GM12878 (cell line): Measurements from ENCODE around the gene COL4A3. TPM values are rescaled to one million over a fixed set of nuclear protein-coding genes. Genes with fewer than 3 reads are reported as not detected.

ENCODE experiments used
- ATAC-seq: fragments of 200-7000 bp; cut with Tn5 transposase; 3 replicates; pipeline ENCODE4 v1.9.1; 2020; ENCODE audit warnings: mild to moderate bottlenecking, moderate library complexity
- BruUV-seq: library from RNA; stranded (reverse); fragments of 400-500 nt; replicated peaks from 2 replicates; lab custom pipeline; 2021; lab: Mats Ljungman, UMichigan
- CTCF ChIA-PET: fragments of 300-600 bp; sonication (Branson Sonifier 250); formaldehyde crosslinking; extraction: SDS; loops from one replicate; lab custom pipeline; 2021; ENCODE audit warnings: inconsistent platforms; lab: Yijun Ruan, JAX
- POLR2A ChIA-PET: fragments of 350-600 bp; formaldehyde crosslinking; extraction: SDS; loops from one replicate; lab custom pipeline; 2021; ENCODE audit warnings: inconsistent platforms; lab: Charles Lee
- RAD21 ChIA-PET: fragments of 300-600 bp; sonication (Branson Sonifier 250); formaldehyde crosslinking; loops from one replicate; lab custom pipeline; 2023; ENCODE audit warnings: antibody characterized with exemption; ENCODE audit not compliant: unreplicated experiment; lab: Charles Lee
- SMC1A ChIA-PET: fragments of 300-600 bp; sonication (Branson Sonifier 250); formaldehyde crosslinking; loops from one replicate; lab custom pipeline; 2023; ENCODE audit not compliant: unreplicated experiment, uncharacterized antibody; lab: Charles Lee
- DNase-seq: peaks from one replicate; pipeline ENCODE4 v3.0.0-alpha.2; 2011; ENCODE audit warnings: low read depth, low spot score
- FAIRE-seq: peaks from 3 replicates; lab custom pipeline; 2011; peaks lifted over from hg19 to GRCh38; lab: Jason Lieb, UNC
- H2AFZ ChIP-seq: 2 replicates; pipeline ENCODE4 v1.6.0; 2011; ENCODE audit warnings: low read depth, low read length, control low read depth; ENCODE audit not compliant: control insufficient read depth
- H3K27ac ChIP-seq: 2 replicates; pipeline ENCODE4 v1.5.1; 2011; ENCODE audit warnings: control low read depth; ENCODE audit not compliant: control insufficient read depth, insufficient read depth
- H3K27me3 ChIP-seq, 2 experiments: replicated peaks in 1 of 2; 2 replicates each; pipeline versions ENCODE4 v1.6.0 to v1.6.1; 2011; ENCODE audit warnings: low read length in 1 of 2; ENCODE audit not compliant: control insufficient read depth in 2 of 2, insufficient read depth in 2 of 2
- H3K36me3 ChIP-seq, 2 experiments: 2 replicates each; pipeline ENCODE4 v1.5.1; 2011; ENCODE audit warnings: low read length in 1 of 2; ENCODE audit not compliant: control insufficient read depth in 2 of 2, insufficient read depth in 2 of 2
- H3K4me1 ChIP-seq: 2 replicates; pipeline ENCODE4 v1.6.1; 2011; ENCODE audit warnings: mild to moderate bottlenecking, low read length, moderate library complexity, mixed read lengths; ENCODE audit not compliant: control insufficient read depth, insufficient read depth
- H3K4me2 ChIP-seq: 2 replicates; pipeline ENCODE4 v1.6.0; 2011; ENCODE audit warnings: control low read depth; ENCODE audit not compliant: control insufficient read depth, insufficient read depth
- H3K4me3 ChIP-seq: fragments of 200-600 bp; sonication (generic); 2 replicates; pipeline ENCODE4 v1.5.1; 2016
- H3K79me2 ChIP-seq: 2 replicates; pipeline ENCODE4 v1.6.0; 2011; ENCODE audit warnings: low read length; ENCODE audit not compliant: control insufficient read depth, insufficient read depth
- H3K9ac ChIP-seq: 2 replicates; pipeline ENCODE4 v1.8.0; 2011; ENCODE audit warnings: low read length, control low read depth, mixed read lengths; ENCODE audit not compliant: control insufficient read depth, insufficient read depth
- H3K9me3 ChIP-seq: replicated peaks from 3 replicates; pipeline ENCODE4 v1.5.1; 2011; ENCODE audit warnings: mild to moderate bottlenecking, low read length; ENCODE audit not compliant: control insufficient read depth, insufficient read depth
- H4K20me1 ChIP-seq: 2 replicates; pipeline ENCODE4 v1.6.0; 2011; ENCODE audit not compliant: control insufficient read depth, insufficient read depth
- CREB1 ChIP-seq: IDR thresholded peaks from 2 replicates; pipeline ENCODE4 v1.6.1; 2012; ENCODE audit warnings: low read depth, mild to moderate bottlenecking, inconsistent platforms
- HCFC1 ChIP-seq: fragments of 150-350 bp; IDR thresholded peaks from 2 replicates; pipeline ENCODE4 v1.6.1; 2014; ENCODE audit warnings: low read length
- IKZF2 ChIP-seq, 2 experiments: fragments of 450-650 bp; IDR thresholded peaks; 2 replicates each; pipeline ENCODE4 v1.6.1; 2017; ENCODE audit warnings: mild to moderate bottlenecking in 2 of 2, moderate library complexity in 2 of 2
- JUND ChIP-seq: IDR thresholded peaks from 2 replicates; pipeline ENCODE4 v1.6.1; 2012; ENCODE audit warnings: low read depth, mild to moderate bottlenecking, low read length, improper control_type of control experiment, moderate library complexity
- KAT2A ChIP-seq: conservative IDR thresholded peaks from 2 replicates; pipeline ENCODE4 v1.6.1; 2011; ENCODE audit warnings: low read depth, low read length; ENCODE audit not compliant: control insufficient read depth
- MAX ChIP-seq: IDR thresholded peaks from 2 replicates; pipeline ENCODE4 v1.6.1; 2012; ENCODE audit warnings: low read depth, low read length, improper control_type of control experiment
- MYC ChIP-seq: IDR thresholded peaks from 2 replicates; pipeline ENCODE4 v1.6.1; 2011; ENCODE audit warnings: mild to moderate bottlenecking, low read length, moderate library complexity, inconsistent platforms; ENCODE audit not compliant: insufficient read depth, insufficient replicate concordance, insufficient read length, severe bottlenecking
- NBN ChIP-seq: fragments of 450-650 bp; IDR thresholded peaks from 2 replicates; pipeline ENCODE4 v1.6.1; 2016
- NKRF ChIP-seq: fragments of 450-650 bp; conservative IDR thresholded peaks from 2 replicates; pipeline ENCODE4 v1.6.1; 2017; ENCODE audit warnings: mild to moderate bottlenecking, moderate library complexity
- POLR2AphosphoS2 ChIP-seq: IDR thresholded peaks from 2 replicates; pipeline ENCODE4 v1.6.1; 2011; ENCODE audit warnings: low read depth, mild to moderate bottlenecking, low read length, improper control_type of control experiment, moderate library complexity
- RB1 ChIP-seq: fragments of 450-650 bp; formaldehyde crosslinking; IDR thresholded peaks from 2 replicates; pipeline ENCODE4 v1.6.1; 2017; ENCODE audit warnings: mild to moderate bottlenecking, borderline replicate concordance
- SIN3A ChIP-seq: IDR thresholded peaks from 2 replicates; pipeline ENCODE4 v1.6.1; 2012; ENCODE audit warnings: low read depth, low read length, improper control_type of control experiment
- TCF3 ChIP-seq: IDR thresholded peaks from 2 replicates; pipeline ENCODE4 v1.6.1; 2012; ENCODE audit warnings: low read depth, mild to moderate bottlenecking, low read length, borderline replicate concordance; ENCODE audit not compliant: insufficient read depth
- USF2 ChIP-seq: IDR thresholded peaks from 2 replicates; pipeline ENCODE4 v1.6.1; 2011; ENCODE audit warnings: low read depth, low read length, improper control_type of control experiment, borderline replicate concordance
- ZNF207 ChIP-seq: fragments of 450-650 bp; IDR thresholded peaks from 2 replicates; pipeline ENCODE4 v1.6.1; 2014; ENCODE audit warnings: antibody characterized with exemption, mild to moderate bottlenecking, borderline replicate concordance
- ZSCAN29 ChIP-seq: fragments of 450-650 bp; IDR thresholded peaks from 2 replicates; pipeline ENCODE4 v1.6.1; 2017; ENCODE audit warnings: mild to moderate bottlenecking, moderate library complexity
- WGBS: methylation state at CpG from one replicate; pipeline ENCODE4 v1.1.6; 2016; ENCODE audit warnings: low lambda C conversion rate; ENCODE audit not compliant: insufficient replicate concordance, insufficient coverage; ENCODE audit errors: missing lambda C conversion rate; 5-methylcytosine and 5-hydroxymethylcytosine counted together
- in situ Hi-C: fragments of 300-500 bp; cut with MboI; formaldehyde crosslinking; loops from 9 replicates; pipeline ENCODE4 v1.14.3; 2018; ENCODE audit warnings: mixed read lengths
- intact Hi-C: fragments of 100-400 bp; cut with micrococcal nuclease; formaldehyde crosslinking; loops from one replicate; pipeline ENCODE4 v1.14.2; 2022; ENCODE audit not compliant: unreplicated experiment
- polyA plus RNA-seq, 11 experiments: library from polyadenylated mRNA; depleted of rRNA in 4 of 11; unstranded in 6 of 11; stranded (reverse) in 5 of 11; fragments of >200 nt; fragmentation: Nextera tagmentation in 4 of 11; fragmentation: Illumina TruSeq in 1 of 11; extraction: Ambion mirVana in 4 of 11; extraction: Trizol in 1 of 11; gene quantifications; 1 replicate in 1 of 11; 2 replicates in 10 of 11; pipeline versions ENCODE4 v1.2.1 to v1.2.3, GENCODE V29; 2011 to 2016; ENCODE audit warnings: inconsistent platforms in 2 of 11, missing spikeins in 2 of 11, low read depth in 1 of 11
- total RNA-seq, 4 experiments: library from RNA; depleted of rRNA in 3 of 4; stranded (reverse); fragments of >200 nt in 3 of 4; fragmentation: Illumina TruSeq in 1 of 4; extraction: Trizol in 1 of 4; gene quantifications; 2 replicates each; pipeline versions ENCODE4 v1.2.1 to v1.2.3, GENCODE V29; 2013 to 2021
- TF ChIP-seq, protein P1 (sequence below): fragments of 450-650 bp; IDR thresholded peaks from 2 replicates; pipeline ENCODE4 v1.6.1; 2018; ENCODE audit warnings: borderline replicate concordance, mild to moderate bottlenecking; ENCODE audit not compliant: partially characterized antibody
- TF ChIP-seq, protein P2 (sequence below): fragments of 450-650 bp; IDR thresholded peaks from 2 replicates; pipeline ENCODE4 v1.6.1; 2016; ENCODE audit warnings: mild to moderate bottlenecking

The COL4A3 gene
- total and polyA plus RNA-seq, 10 of the 15 experiments (the other 5 are each of a cell fraction or from before 2014, with no cell fraction given), result 0.34 to 10.5 (median 3.8) TPM

- no peaks in the 10 kb centered on the region for H3K79me2 ChIP-seq
- DNase-seq, result no peak
- H3K4me3 ChIP-seq, result no peak overlapping the region
- RAD21 ChIA-PET, result no interaction called here
- H3K36me3 ChIP-seq, result peaks cover 0 to 24% of the 10 kb centered on the region in 2 experiments; a peak in 3 of 4 replicates
- no peaks in the 10 kb centered on the region for H3K4me1 ChIP-seq
- no peak for ATAC-seq
- intact Hi-C loops (no loop called here), in situ Hi-C loops (no loop called here)
- CTCF ChIA-PET, result interaction anchor here (0.6 kb wide), 1 partner anchor 148 kb away, joined by 4 read pairs; no protein-coding TSS in a partner anchor
- H3K9ac ChIP-seq, result no peak overlapping the region
- POLR2A ChIA-PET, result interaction anchor here (1.1 kb wide), 1 partner anchor 13 kb away, joined by 3 read pairs; no protein-coding TSS in a partner anchor
- no peak for TF ChIP-seq NBN
- TF ChIP-seq IKZF2 (IDR thresholded peaks at IDR 0.05), result no peak
- TF ChIP-seq TCF3, result no peak
- TF ChIP-seq SIN3A, result no peak
- TF ChIP-seq RB1, result no peak
- no peak for TF ChIP-seq POLR2AphosphoS2
- no peak for TF ChIP-seq CREB1
- TF ChIP-seq KAT2A, result no peak
- TF ChIP-seq JUND, result no peak
- no peak for TF ChIP-seq MAX
- no peak for TF ChIP-seq USF2
- TF ChIP-seq NKRF, result no peak
- TF ChIP-seq ZSCAN29, result no peak
- no peak for TF ChIP-seq MYC
- no peak for TF ChIP-seq ZNF207
- TF ChIP-seq HCFC1, result no peak
- TF ChIP-seq, protein P1, sequence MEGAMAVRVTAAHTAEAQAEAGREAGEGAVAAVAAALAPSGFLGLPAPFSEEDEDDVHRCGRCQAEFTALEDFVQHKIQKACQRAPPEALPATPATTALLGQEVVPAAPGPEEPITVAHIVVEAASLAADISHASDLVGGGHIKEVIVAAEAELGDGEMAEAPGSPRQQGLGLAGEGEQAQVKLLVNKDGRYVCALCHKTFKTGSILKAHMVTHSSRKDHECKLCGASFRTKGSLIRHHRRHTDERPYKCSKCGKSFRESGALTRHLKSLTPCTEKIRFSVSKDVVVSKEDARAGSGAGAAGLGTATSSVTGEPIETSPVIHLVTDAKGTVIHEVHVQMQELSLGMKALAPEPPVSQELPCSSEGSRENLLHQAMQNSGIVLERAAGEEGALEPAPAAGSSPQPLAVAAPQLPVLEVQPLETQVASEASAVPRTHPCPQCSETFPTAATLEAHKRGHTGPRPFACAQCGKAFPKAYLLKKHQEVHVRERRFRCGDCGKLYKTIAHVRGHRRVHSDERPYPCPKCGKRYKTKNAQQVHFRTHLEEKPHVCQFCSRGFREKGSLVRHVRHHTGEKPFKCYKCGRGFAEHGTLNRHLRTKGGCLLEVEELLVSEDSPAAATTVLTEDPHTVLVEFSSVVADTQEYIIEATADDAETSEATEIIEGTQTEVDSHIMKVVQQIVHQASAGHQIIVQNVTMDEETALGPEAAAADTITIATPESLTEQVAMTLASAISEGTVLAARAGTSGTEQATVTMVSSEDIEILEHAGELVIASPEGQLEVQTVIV, result no peak
- TF ChIP-seq, protein P2, sequence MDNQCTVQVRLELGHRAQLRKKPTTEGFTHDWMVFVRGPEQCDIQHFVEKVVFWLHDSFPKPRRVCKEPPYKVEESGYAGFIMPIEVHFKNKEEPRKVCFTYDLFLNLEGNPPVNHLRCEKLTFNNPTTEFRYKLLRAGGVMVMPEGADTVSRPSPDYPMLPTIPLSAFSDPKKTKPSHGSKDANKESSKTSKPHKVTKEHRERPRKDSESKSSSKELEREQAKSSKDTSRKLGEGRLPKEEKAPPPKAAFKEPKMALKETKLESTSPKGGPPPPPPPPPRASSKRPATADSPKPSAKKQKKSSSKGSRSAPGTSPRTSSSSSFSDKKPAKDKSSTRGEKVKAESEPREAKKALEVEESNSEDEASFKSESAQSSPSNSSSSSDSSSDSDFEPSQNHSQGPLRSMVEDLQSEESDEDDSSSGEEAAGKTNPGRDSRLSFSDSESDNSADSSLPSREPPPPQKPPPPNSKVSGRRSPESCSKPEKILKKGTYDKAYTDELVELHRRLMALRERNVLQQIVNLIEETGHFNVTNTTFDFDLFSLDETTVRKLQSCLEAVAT, result no peak
- H4K20me1 ChIP-seq, result no peaks in the 10 kb centered on the region
- no peaks in the 10 kb centered on the region for H3K9me3 ChIP-seq
- H3K4me2 ChIP-seq, result no peak overlapping the region
- SMC1A ChIA-PET, result interaction anchor here (2.7 kb wide), 1 partner anchor 14 kb away, joined by 12 read pairs; no protein-coding TSS in a partner anchor
- no peaks in the 10 kb centered on the region for H3K27me3 ChIP-seq
- BruUV-seq, result no TSS peak
- no peak overlapping the region for H3K27ac ChIP-seq
- 45% methylated on average over 5 of the region's 5 CpGs for WGBS
- no peak for FAIRE-seq
- no peak overlapping the region for H2AFZ ChIP-seq
Measured at GRCh38 chr2:227360351-227360750, 195.9 kb downstream of the COL4A3 start.
